HG02759 (cell line): ENCODE data around the gene VGLL4.
A peak's percentile ranks its signal among the peaks of the same experiment; 100 is the strongest.

ENCODE experiments used
- ATAC-seq: cut with Tn5 transposase; IDR thresholded peaks from one replicate; pipeline ENCODE4 v1.9.1; 2021; ENCODE audit warnings: mild to moderate bottlenecking, moderate library complexity; ENCODE audit not compliant: unreplicated experiment

VGLL4 gene

GRCh38 chr3:11629716-11630115 lies 14.0 kb downstream of the VGLL4 start:
- ATAC-seq = no peak

- ATAC-seq = no peak
Observed at GRCh38 chr3:11627612-11628011, 16.1 kb downstream of the VGLL4 start.

- peak; percentile 78 for ATAC-seq
Observed at GRCh38 chr3:11626084-11626463, 17.6 kb downstream of the VGLL4 start.

- no peak for ATAC-seq
Observed at GRCh38 chr3:11625376-11626083, 18.2 kb downstream of the VGLL4 start.

- no peak for ATAC-seq
Observed at GRCh38 chr3:11624704-11625375, 18.9 kb downstream of the VGLL4 start.

- no peak for ATAC-seq
Observed at GRCh38 chr3:11624161-11624560, 19.6 kb downstream of the VGLL4 start.

- ATAC-seq = no peak
Observed at GRCh38 chr3:11622586-11623550, 20.8 kb downstream of the VGLL4 start.

- ATAC-seq = no peak
Observed at GRCh38 chr3:11621077-11621476, 22.6 kb downstream of the VGLL4 start.

- ATAC-seq = no peak
Observed at GRCh38 chr3:11619946-11620652, 23.6 kb downstream of the VGLL4 start.

- no peak for ATAC-seq
Observed at GRCh38 chr3:11619461-11619860, 24.3 kb downstream of the VGLL4 start.

GRCh38 chr3:11618904-11619303 lies 24.8 kb downstream of the VGLL4 start:
- no peak for ATAC-seq

GRCh38 chr3:11616551-11616950 lies 27.2 kb downstream of the VGLL4 start:
- ATAC-seq = no peak

- ATAC-seq = no peak
Observed at GRCh38 chr3:11613851-11614487, 29.7 kb downstream of the VGLL4 start.

- no peak for ATAC-seq
Observed at GRCh38 chr3:11613319-11613718, 30.4 kb downstream of the VGLL4 start.

- ATAC-seq = no peak
Observed at GRCh38 chr3:11612515-11613188, 31.1 kb downstream of the VGLL4 start.

- no peak for ATAC-seq
Observed at GRCh38 chr3:11611341-11611799, 32.3 kb downstream of the VGLL4 start.

- ATAC-seq = no peak
Observed at GRCh38 chr3:11610700-11611275, 32.9 kb downstream of the VGLL4 start.

- no peak for ATAC-seq
Observed at GRCh38 chr3:11610044-11610671, 33.6 kb downstream of the VGLL4 start.

GRCh38 chr3:11609481-11609880 lies 34.2 kb downstream of the VGLL4 start:
- ATAC-seq = no peak
